SK-N-SH (cell line): ENCODE results near the gene ZFYVE27. TPM values are rescaled to one million over a fixed set of nuclear protein-coding genes. Genes with fewer than 3 reads are reported as not detected.
A peak's percentile ranks its signal among the peaks of the same experiment; 100 is the strongest.

Experiments used
- CTCF ChIA-PET: fragments of 300-600, 350-600 bp; formaldehyde crosslinking; extraction: SDS; loops from one replicate; lab custom pipeline; 2021; lab: Yijun Ruan, JAX
- POLR2A ChIA-PET: fragments of 350-600 bp; sonication (Branson Sonifier 250); formaldehyde crosslinking; extraction: SDS; loops from one replicate; lab custom pipeline; 2020; ENCODE audit warnings: antibody characterized with exemption, inconsistent platforms; lab: Yijun Ruan, JAX
- DNase-seq: peaks from one replicate; pipeline ENCODE4 v3.0.0; 2012
- H2AFZ ChIP-seq: fragments of 200-600 bp; sonication (generic); 2 replicates; pipeline ENCODE4 v1.8.1; 2016; ENCODE audit warnings: antibody characterized with exemption, mild to moderate bottlenecking, low read depth
- H3F3A ChIP-seq: fragments of 200-600 bp; sonication (generic); replicated peaks from 2 replicates; pipeline ENCODE3; 2016; ENCODE audit warnings: antibody characterized with exemption, mild to moderate bottlenecking; ENCODE audit not compliant: insufficient read depth
- H3K27ac ChIP-seq, 2 experiments: fragments of 200-500 bp in 1 of 2; fragments of 200-600 bp in 1 of 2; sonication (Bioruptor generic) in 1 of 2; sonication (generic), shearing (Covaris generic) in 1 of 2; 2 replicates each; pipeline versions ENCODE4 v1.5.1 to v1.6.1; 2014 to 2016; ENCODE audit warnings: low read depth in 2 of 2, inconsistent platforms in 1 of 2, low read length in 1 of 2, mild to moderate bottlenecking in 1 of 2, mixed read lengths in 1 of 2
- H3K27me3 ChIP-seq: fragments of 200-600 bp; sonication (generic), shearing (Covaris generic); 2 replicates; pipeline ENCODE4 v1.6.1; 2016; ENCODE audit warnings: mixed run types; ENCODE audit not compliant: insufficient read depth
- H3K36me3 ChIP-seq, 2 experiments: fragments of 200-500 bp in 1 of 2; fragments of 200-600 bp in 1 of 2; sonication (Bioruptor generic) in 1 of 2; sonication (generic) in 1 of 2; replicated peaks in 1 of 2; 2 replicates each; pipeline versions ENCODE3 to v1.5.1; 2014 to 2016; ENCODE audit warnings: low read length in 1 of 2, mild to moderate bottlenecking in 1 of 2; ENCODE audit not compliant: insufficient read depth in 2 of 2, control insufficient read depth in 1 of 2
- H3K4me1 ChIP-seq, 2 experiments: fragments of 200-500 bp in 1 of 2; fragments of 200-600 bp in 1 of 2; sonication (Bioruptor generic) in 1 of 2; sonication (generic), shearing (Covaris generic) in 1 of 2; 2 replicates each; pipeline versions ENCODE4 v1.5.1 to v1.6.1; 2014 to 2016; ENCODE audit warnings: low read depth in 1 of 2, low read length in 1 of 2, mixed run types in 1 of 2; ENCODE audit not compliant: insufficient read depth in 2 of 2, control insufficient read depth in 1 of 2
- H3K4me2 ChIP-seq: fragments of 200-600 bp; sonication (generic), shearing (Covaris generic); 2 replicates; pipeline ENCODE4 v1.6.1; 2017; ENCODE audit warnings: mixed run types
- H3K4me3 ChIP-seq, 2 experiments: fragments of 200-500 bp in 1 of 2; fragments of 200-600 bp in 1 of 2; sonication (Bioruptor generic) in 1 of 2; sonication (generic), shearing (Covaris generic) in 1 of 2; 2 replicates each; pipeline versions ENCODE4 v1.5.1 to v1.8.1; 2014 to 2016; ENCODE audit warnings: low read depth in 2 of 2, inconsistent platforms in 1 of 2, low read length in 1 of 2, mild to moderate bottlenecking in 1 of 2, mixed read lengths in 1 of 2, moderate library complexity in 1 of 2
- H3K79me2 ChIP-seq: fragments of 200-600 bp; sonication (generic); 2 replicates; pipeline ENCODE4 v1.8.1; 2017; ENCODE audit warnings: mild to moderate bottlenecking; ENCODE audit not compliant: insufficient read depth
- H3K9ac ChIP-seq: fragments of 200-600 bp; sonication (generic); 2 replicates; pipeline ENCODE4 v1.6.1; 2017; ENCODE audit warnings: mixed run types
- H3K9me2 ChIP-seq: fragments of 200-600 bp; sonication (generic); 2 replicates; pipeline ENCODE4 v1.6.1; 2017; ENCODE audit warnings: mixed run types
- H3K9me3 ChIP-seq: fragments of 200-600 bp; sonication (generic); 2 replicates; pipeline ENCODE4 v1.6.1; 2017; ENCODE audit warnings: mixed run types, mild to moderate bottlenecking, moderate library complexity
- H4K20me1 ChIP-seq: fragments of 200-600 bp; sonication (generic); 2 replicates; pipeline ENCODE4 v1.6.1; 2017; ENCODE audit warnings: mild to moderate bottlenecking, mixed run types; ENCODE audit not compliant: insufficient read depth
- ELF1 ChIP-seq: IDR thresholded peaks from 2 replicates; pipeline ENCODE4 v1.4.0; 2012
- EP300 ChIP-seq, 2 experiments: IDR thresholded peaks; 2 replicates each; pipeline versions ENCODE4 v1.4.0 to v1.6.1; 2012; ENCODE audit warnings: borderline replicate concordance in 1 of 2, low read depth in 1 of 2, low read length in 1 of 2
- FOXJ3 ChIP-seq: sonication (generic); formaldehyde crosslinking; IDR thresholded peaks from 2 replicates; pipeline ENCODE4 v1.5.1; 2020; ENCODE audit warnings: mild to moderate bottlenecking, missing genetic modification reagents
- GABPA ChIP-seq: IDR thresholded peaks from 2 replicates; pipeline ENCODE4 v1.4.0; 2012; ENCODE audit warnings: low read depth, mild to moderate bottlenecking
- MEF2A ChIP-seq: IDR thresholded peaks from 2 replicates; pipeline ENCODE4 v1.4.0; 2012; ENCODE audit warnings: low read depth, borderline replicate concordance
- REST ChIP-seq: IDR thresholded peaks from 2 replicates; pipeline ENCODE4 v1.6.1; 2012; ENCODE audit warnings: mild to moderate bottlenecking, low read depth, low read length, moderate library complexity
- RFX5 ChIP-seq: IDR thresholded peaks from 2 replicates; pipeline ENCODE4 v1.6.1; 2012; ENCODE audit warnings: mild to moderate bottlenecking, improper control_type of control experiment, low read length
- USF1 ChIP-seq: IDR thresholded peaks from 2 replicates; pipeline ENCODE4 v1.4.0; 2012; ENCODE audit warnings: low read depth, borderline replicate concordance
- USF2 ChIP-seq: fragments of 150-350 bp; IDR thresholded peaks from 2 replicates; pipeline ENCODE4 v1.6.1; 2017; ENCODE audit warnings: antibody characterized with exemption, low read length, low read depth, borderline replicate concordance
- WGBS: methylation state at CpG from one replicate; pipeline ENCODE4 v1.1.6; 2017; ENCODE audit warnings: low lambda C conversion rate; 5-methylcytosine and 5-hydroxymethylcytosine counted together
- polyA plus RNA-seq, 3 experiments: library from polyadenylated mRNA; depleted of rRNA; stranded (reverse); fragments of >200 nt; gene quantifications; 2 replicates each; pipeline ENCODE4 v1.2.3, GENCODE V29; 2012

ZFYVE27 gene
- polyA plus RNA-seq, 1 of the 3 experiments (the other 2 are of a cell fraction), result 30.5 TPM

GRCh38 chr10:97771055-97771891 lies 34.3 kb downstream of the ZFYVE27 start:
- ChIA-PET CTCF (interaction anchor here (0.6 to 5.0 kb wide), 10 partner anchors 8 to 275 kb away, joined by 3 to 37 read pairs (median 4); no protein-coding TSS in a partner anchor), POLR2A (interaction anchor here (0.8 kb wide), 1 partner anchor 8 kb away, joined by 3 read pairs; no protein-coding TSS in a partner anchor)
- peaks cover 0 to 4% of the 10 kb centered on the region in 2 experiments; a peak in 1 of 4 replicates for H3K4me1 ChIP-seq
- peak overlapping the region in 1 of 2 experiments; percentile 35; a peak in 2 of 4 replicates for H3K4me3 ChIP-seq
- no peaks in the 10 kb centered on the region for H3K9me3 ChIP-seq
- no peak overlapping the region for H2AFZ ChIP-seq
- TF ChIP-seq EP300 (IDR thresholded peaks at IDR 0.05; ENCODE audit: borderline replicate concordance in 1 of 2, low read depth in 1 of 2, low read length in 1 of 2), result no peak
- no peak for TF ChIP-seq ELF1
- TF ChIP-seq RFX5, result no peak
- no peak for TF ChIP-seq FOXJ3
- no peak for TF ChIP-seq USF2
- no peak for TF ChIP-seq MEF2A
- no peak for TF ChIP-seq REST
- no peak for TF ChIP-seq USF1
- no peak for TF ChIP-seq GABPA
- H3F3A ChIP-seq, result no peaks in the 10 kb centered on the region
- peak overlapping the region; percentile 44; the same call in 1 of the 2 replicates for H3K4me2 ChIP-seq
- peaks cover 21% of the 10 kb centered on the region; the same call in 1 of the 2 replicates for H3K27me3 ChIP-seq
- no peak overlapping the region for H3K9ac ChIP-seq
- H3K36me3 ChIP-seq, result no peaks in the 10 kb centered on the region
- DNase-seq, result peak; percentile 84
- H4K20me1 ChIP-seq, result no peaks in the 10 kb centered on the region
- no peaks in the 10 kb centered on the region for H3K79me2 ChIP-seq
- H3K27ac ChIP-seq, result no peak overlapping the region
- no peaks in the 10 kb centered on the region for H3K9me2 ChIP-seq
- 9% methylated on average over 11 of the region's 90 CpGs for WGBS
